HG03066 (cell line): Measurements from ENCODE around the gene LANCL1.

Experiments
- ATAC-seq: cut with Tn5 transposase; IDR thresholded peaks from one replicate; pipeline ENCODE4 v1.9.1; 2021; ENCODE audit warnings: low read depth; ENCODE audit not compliant: unreplicated experiment

The LANCL1 gene

DNA sequence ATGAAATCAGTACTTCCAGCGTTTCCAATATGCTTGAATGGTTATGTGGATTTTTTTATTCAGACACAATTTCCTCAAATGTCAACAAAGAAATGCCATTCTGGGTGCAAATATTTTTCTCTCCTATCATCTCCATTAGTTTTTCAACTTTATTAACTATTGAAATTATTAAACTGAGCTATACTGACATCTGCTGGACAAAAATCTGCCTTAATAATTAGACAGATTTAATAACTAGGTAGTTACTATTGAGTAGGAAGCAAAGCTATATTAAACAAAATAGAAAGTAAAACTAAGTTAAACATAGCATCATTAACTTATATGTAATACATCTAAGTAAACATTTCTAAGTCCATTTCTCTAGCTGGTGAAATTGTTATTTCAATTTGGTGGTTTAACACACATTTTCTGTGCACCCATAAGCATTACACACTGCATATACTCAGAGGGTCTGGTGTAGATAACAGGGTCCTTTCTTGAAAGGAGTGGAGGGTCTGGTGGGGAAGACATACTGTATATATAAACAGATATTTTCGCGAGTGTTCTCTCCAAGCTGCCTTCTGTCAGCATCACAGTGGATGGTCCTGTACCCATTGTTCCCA is 77.0 kb downstream of the LANCL1 start:
- ATAC-seq = no peak

DNA sequence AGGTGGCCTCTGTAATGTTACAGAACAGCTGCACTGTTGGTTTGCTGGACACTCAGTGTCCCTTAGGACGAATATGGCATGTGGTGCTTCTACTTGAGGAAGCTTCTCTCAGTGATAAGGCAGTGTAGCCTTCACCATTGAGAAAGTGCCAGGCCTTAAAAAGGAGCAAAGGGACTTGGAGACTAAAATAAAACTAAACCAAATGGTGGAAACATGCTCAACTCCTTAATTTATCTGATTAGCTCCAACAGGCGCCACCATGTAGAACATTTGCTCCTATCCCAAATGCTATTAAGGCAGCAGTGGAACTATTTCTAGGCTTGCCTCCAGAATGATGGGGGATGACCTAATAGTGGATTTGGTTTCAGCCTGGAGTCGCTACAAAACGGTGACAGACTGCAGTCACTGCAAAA is 84.1 kb downstream of the LANCL1 start:
- no peak for ATAC-seq

- ATAC-seq = no peak
These were observed 86.7 kb downstream of the LANCL1 start for GRCh38 chr2:210389856-210390255.

DNA sequence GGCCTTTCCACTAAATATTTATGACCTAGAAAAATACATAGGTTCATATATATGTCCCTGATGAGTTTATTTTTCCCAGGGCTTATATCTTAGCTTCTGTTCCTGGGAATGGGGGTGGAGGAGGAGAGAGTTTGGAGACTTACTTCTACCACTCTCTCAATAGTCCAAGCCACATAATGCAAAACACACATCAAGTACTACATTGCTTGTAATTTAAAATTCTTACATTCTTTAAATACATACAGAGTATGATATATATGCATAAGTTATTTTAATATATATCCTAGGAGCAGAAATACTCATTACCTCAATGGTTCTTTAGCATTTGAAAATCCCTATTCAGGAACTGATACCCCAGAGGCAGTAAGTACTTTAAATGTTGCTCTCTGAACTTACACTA is 88.4 kb downstream of the LANCL1 start:
- no peak for ATAC-seq

DNA sequence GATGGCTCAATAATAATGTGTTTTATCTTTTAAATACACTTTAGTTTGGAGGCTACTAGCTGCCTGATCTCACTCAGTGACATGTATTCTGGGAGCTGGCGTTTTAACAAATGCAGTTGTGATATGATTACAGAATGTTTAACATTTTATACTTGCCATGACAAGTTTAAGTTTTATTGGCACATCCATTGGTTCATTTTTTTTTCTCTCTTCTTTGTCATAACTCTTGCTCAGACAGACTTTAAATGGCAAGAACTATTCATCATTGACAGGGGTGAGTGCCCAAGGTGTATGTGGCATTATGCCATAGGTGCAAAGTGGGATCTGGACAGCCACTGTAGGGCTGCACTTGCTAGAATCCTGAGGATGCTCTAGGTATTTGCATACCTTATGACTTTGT is 89.5 kb downstream of the LANCL1 start:
- no peak for ATAC-seq
